HepG2 (cell line): ENCODE results near the gene LEMD2. TPM values are rescaled to one million over a fixed set of nuclear protein-coding genes. Genes with fewer than 3 reads are reported as not detected.

ENCODE experiments used
- CCDC6 ChIP-seq: sonication (generic); formaldehyde crosslinking; IDR thresholded peaks from 2 replicates; pipeline ENCODE4 v1.8.1; 2022; ENCODE audit warnings: mild to moderate bottlenecking, missing genetic modification reagents, moderate library complexity
- HIVEP1 ChIP-seq: sonication (generic); formaldehyde crosslinking; IDR thresholded peaks from 2 replicates; pipeline ENCODE4 v1.4.0; 2020; ENCODE audit warnings: mild to moderate bottlenecking, missing genetic modification reagents
- HNF4A ChIP-seq: sonication (generic); formaldehyde crosslinking; IDR thresholded peaks from 2 replicates; pipeline ENCODE4 v1.4.0; 2020; ENCODE audit warnings: missing genetic modification reagents
- MAX ChIP-seq: IDR thresholded peaks from 2 replicates; pipeline ENCODE4 v1.6.1; 2012; ENCODE audit warnings: inconsistent platforms
- TAF1 ChIP-seq: sonication (generic); formaldehyde crosslinking; IDR thresholded peaks from 2 replicates; pipeline ENCODE4 v1.4.0; 2020; ENCODE audit warnings: missing genetic modification reagents
- TSC22D2 ChIP-seq: sonication (generic); formaldehyde crosslinking; IDR thresholded peaks from 2 replicates; pipeline ENCODE4 v1.5.1; 2020; ENCODE audit warnings: missing genetic modification reagents, mild to moderate bottlenecking, borderline replicate concordance
- UBTF ChIP-seq: sonication (generic); formaldehyde crosslinking; IDR thresholded peaks from 2 replicates; pipeline ENCODE4 v1.4.0; 2020; ENCODE audit warnings: mild to moderate bottlenecking, missing genetic modification reagents
- ZNF160 ChIP-seq: sonication (generic); formaldehyde crosslinking; IDR thresholded peaks from 2 replicates; pipeline ENCODE4 v1.8.0; 2022; ENCODE audit warnings: mild to moderate bottlenecking, inconsistent platforms, missing genetic modification reagents
- ZNF333 ChIP-seq: sonication (generic); formaldehyde crosslinking; IDR thresholded peaks from 2 replicates; pipeline ENCODE4 v1.4.0; 2020; ENCODE audit warnings: mild to moderate bottlenecking, missing genetic modification reagents, borderline replicate concordance
- ZNF431 ChIP-seq: sonication (generic); formaldehyde crosslinking; IDR thresholded peaks from 2 replicates; pipeline ENCODE4 v1.9.0; 2022; ENCODE audit warnings: missing genetic modification reagents, low read depth, mild to moderate bottlenecking, borderline replicate concordance
- ZNF558 ChIP-seq: sonication (generic); formaldehyde crosslinking; IDR thresholded peaks from 2 replicates; pipeline ENCODE4 v1.9.0; 2022; ENCODE audit warnings: mild to moderate bottlenecking, missing genetic modification reagents, borderline replicate concordance
- ZNF572 ChIP-seq: sonication (generic); formaldehyde crosslinking; IDR thresholded peaks from 2 replicates; pipeline ENCODE4 v1.5.1; 2020; ENCODE audit warnings: mild to moderate bottlenecking, missing genetic modification reagents
- polyA plus RNA-seq, 8 experiments: library from polyadenylated mRNA; depleted of rRNA in 3 of 8; stranded (reverse) in 7 of 8; unstranded in 1 of 8; fragments of >200 nt; fragmentation: Illumina TruSeq in 4 of 8; extraction: Trizol in 4 of 8; gene quantifications; 2 replicates each; pipeline versions ENCODE4 v1.2.1 to v1.2.3, GENCODE V29; 2011 to 2016; ENCODE audit warnings: low read depth in 4 of 8, missing spikeins in 1 of 8, mixed read lengths in 1 of 8; ENCODE audit not compliant: insufficient read depth in 1 of 8
- total RNA-seq, 5 experiments: library from RNA; depleted of rRNA; stranded (reverse); fragments of >200 nt; fragmentation: Illumina TruSeq; extraction: Trizol; gene quantifications; 2 replicates each; pipeline ENCODE4 v1.2.3, GENCODE V29; 2016; ENCODE audit warnings: low read depth in 1 of 5
- TF ChIP-seq, protein P1 (sequence below): IDR thresholded peaks from 2 replicates; pipeline ENCODE4 v1.4.0; 2020; ENCODE audit warnings: mild to moderate bottlenecking, missing genetic modification reagents
- TF ChIP-seq, protein P2 (sequence below): sonication (generic); formaldehyde crosslinking; IDR thresholded peaks from 2 replicates; pipeline ENCODE4 v1.5.0; 2020; ENCODE audit warnings: missing genetic modification reagents
- TF ChIP-seq, protein P3 (sequence below): sonication (generic); formaldehyde crosslinking; IDR thresholded peaks from 2 replicates; pipeline ENCODE4 v1.5.0; 2020; ENCODE audit warnings: missing genetic modification reagents, mild to moderate bottlenecking, borderline replicate concordance
- TF ChIP-seq, protein P4 (sequence below): sonication (generic); formaldehyde crosslinking; IDR thresholded peaks from 2 replicates; pipeline ENCODE4 v1.4.0; 2020; ENCODE audit warnings: missing genetic modification reagents

Gene LEMD2
- total and polyA plus RNA-seq, 2 of the 13 experiments (the other 11 are each of a cell fraction or from before 2014, with no cell fraction given) = 45.2 to 62.9 TPM

GRCh38 chr6:33787954-33788693, 806 bp downstream of the LEMD2 start (continued):
- TF ChIP-seq UBTF (CRISPR knock-in tag) = peak; percentile 84
- peak; percentile 70; the same call in 1 of the 2 replicates for TF ChIP-seq ZNF572 (CRISPR knock-in tag)
- 0 out of 2 replicates have a peak, but pooled peaks have one; percentile 61 for TF ChIP-seq HIVEP1 (CRISPR knock-in tag)
- TF ChIP-seq MAX = peak; percentile 70
- TF ChIP-seq, protein P1, sequence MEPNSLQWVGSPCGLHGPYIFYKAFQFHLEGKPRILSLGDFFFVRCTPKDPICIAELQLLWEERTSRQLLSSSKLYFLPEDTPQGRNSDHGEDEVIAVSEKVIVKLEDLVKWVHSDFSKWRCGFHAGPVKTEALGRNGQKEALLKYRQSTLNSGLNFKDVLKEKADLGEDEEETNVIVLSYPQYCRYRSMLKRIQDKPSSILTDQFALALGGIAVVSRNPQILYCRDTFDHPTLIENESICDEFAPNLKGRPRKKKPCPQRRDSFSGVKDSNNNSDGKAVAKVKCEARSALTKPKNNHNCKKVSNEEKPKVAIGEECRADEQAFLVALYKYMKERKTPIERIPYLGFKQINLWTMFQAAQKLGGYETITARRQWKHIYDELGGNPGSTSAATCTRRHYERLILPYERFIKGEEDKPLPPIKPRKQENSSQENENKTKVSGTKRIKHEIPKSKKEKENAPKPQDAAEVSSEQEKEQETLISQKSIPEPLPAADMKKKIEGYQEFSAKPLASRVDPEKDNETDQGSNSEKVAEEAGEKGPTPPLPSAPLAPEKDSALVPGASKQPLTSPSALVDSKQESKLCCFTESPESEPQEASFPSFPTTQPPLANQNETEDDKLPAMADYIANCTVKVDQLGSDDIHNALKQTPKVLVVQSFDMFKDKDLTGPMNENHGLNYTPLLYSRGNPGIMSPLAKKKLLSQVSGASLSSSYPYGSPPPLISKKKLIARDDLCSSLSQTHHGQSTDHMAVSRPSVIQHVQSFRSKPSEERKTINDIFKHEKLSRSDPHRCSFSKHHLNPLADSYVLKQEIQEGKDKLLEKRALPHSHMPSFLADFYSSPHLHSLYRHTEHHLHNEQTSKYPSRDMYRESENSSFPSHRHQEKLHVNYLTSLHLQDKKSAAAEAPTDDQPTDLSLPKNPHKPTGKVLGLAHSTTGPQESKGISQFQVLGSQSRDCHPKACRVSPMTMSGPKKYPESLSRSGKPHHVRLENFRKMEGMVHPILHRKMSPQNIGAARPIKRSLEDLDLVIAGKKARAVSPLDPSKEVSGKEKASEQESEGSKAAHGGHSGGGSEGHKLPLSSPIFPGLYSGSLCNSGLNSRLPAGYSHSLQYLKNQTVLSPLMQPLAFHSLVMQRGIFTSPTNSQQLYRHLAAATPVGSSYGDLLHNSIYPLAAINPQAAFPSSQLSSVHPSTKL = peak; percentile 32
- peak; percentile 72 for TF ChIP-seq TAF1
- TF ChIP-seq TSC22D2 (CRISPR knock-in tag) = peak; percentile 59; the same call in 1 of the 2 replicates
- peak; percentile 57; the same call in 1 of the 2 replicates for TF ChIP-seq ZNF431 (CRISPR knock-in tag)
- TF ChIP-seq, protein P2, sequence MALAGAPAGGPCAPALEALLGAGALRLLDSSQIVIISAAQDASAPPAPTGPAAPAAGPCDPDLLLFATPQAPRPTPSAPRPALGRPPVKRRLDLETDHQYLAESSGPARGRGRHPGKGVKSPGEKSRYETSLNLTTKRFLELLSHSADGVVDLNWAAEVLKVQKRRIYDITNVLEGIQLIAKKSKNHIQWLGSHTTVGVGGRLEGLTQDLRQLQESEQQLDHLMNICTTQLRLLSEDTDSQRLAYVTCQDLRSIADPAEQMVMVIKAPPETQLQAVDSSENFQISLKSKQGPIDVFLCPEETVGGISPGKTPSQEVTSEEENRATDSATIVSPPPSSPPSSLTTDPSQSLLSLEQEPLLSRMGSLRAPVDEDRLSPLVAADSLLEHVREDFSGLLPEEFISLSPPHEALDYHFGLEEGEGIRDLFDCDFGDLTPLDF (CRISPR knock-in tag) = no peak
- peak; percentile 8; the same call in 1 of the 2 replicates for TF ChIP-seq CCDC6
- TF ChIP-seq, protein P3, sequence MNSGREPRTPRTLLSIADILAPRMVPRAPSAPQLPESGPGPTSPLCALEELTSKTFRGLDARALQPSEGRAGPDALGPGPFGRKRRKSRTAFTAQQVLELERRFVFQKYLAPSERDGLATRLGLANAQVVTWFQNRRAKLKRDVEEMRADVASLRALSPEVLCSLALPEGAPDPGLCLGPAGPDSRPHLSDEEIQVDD (CRISPR knock-in tag) = 0 out of 2 replicates have a peak, but pooled peaks have one; percentile 66
- TF ChIP-seq ZNF558 = no peak
- TF ChIP-seq, protein P4, sequence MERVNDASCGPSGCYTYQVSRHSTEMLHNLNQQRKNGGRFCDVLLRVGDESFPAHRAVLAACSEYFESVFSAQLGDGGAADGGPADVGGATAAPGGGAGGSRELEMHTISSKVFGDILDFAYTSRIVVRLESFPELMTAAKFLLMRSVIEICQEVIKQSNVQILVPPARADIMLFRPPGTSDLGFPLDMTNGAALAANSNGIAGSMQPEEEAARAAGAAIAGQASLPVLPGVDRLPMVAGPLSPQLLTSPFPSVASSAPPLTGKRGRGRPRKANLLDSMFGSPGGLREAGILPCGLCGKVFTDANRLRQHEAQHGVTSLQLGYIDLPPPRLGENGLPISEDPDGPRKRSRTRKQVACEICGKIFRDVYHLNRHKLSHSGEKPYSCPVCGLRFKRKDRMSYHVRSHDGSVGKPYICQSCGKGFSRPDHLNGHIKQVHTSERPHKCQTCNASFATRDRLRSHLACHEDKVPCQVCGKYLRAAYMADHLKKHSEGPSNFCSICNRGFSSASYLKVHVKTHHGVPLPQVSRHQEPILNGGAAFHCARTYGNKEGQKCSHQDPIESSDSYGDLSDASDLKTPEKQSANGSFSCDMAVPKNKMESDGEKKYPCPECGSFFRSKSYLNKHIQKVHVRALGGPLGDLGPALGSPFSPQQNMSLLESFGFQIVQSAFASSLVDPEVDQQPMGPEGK (CRISPR knock-in tag) = peak; percentile 88
- 0 out of 2 replicates have a peak, but pooled peaks have one; percentile 14 for TF ChIP-seq ZNF160 (CRISPR knock-in tag)
- 0 out of 2 replicates have a peak, but pooled peaks have one; percentile 12 for TF ChIP-seq HNF4A
- TF ChIP-seq ZNF333 (CRISPR knock-in tag) = peak; percentile 33; the same call in 1 of the 2 replicates
